NB4 (cell line): ENCODE data around the gene YPEL5.

Source experiments
- CTCF ChIP-seq: IDR thresholded peaks from one replicate; pipeline ENCODE4 v1.5.1; 2012; ENCODE audit warnings: low read depth, low read length
- MAX ChIP-seq: IDR thresholded peaks from 2 replicates; pipeline ENCODE4 v1.6.1; 2011; ENCODE audit warnings: low read depth, low read length
- MYC ChIP-seq: IDR thresholded peaks from 2 replicates; pipeline ENCODE4 v1.6.1; 2011; ENCODE audit warnings: low read depth, low read length
- POLR2A ChIP-seq: IDR thresholded peaks from 2 replicates; pipeline ENCODE4 v1.6.1; 2011; ENCODE audit warnings: mild to moderate bottlenecking; ENCODE audit not compliant: insufficient read length; ENCODE audit errors: extremely low read depth

GRCh38 chr2:30147196-30147714 is 448 bp downstream of the YPEL5 start:
- TF ChIP-seq CTCF, result no peak
- no peak for TF ChIP-seq POLR2A
- no peak for TF ChIP-seq MAX
- TF ChIP-seq MYC, result no peak
